22Rv1 (cell line): Measurements from ENCODE around the gene KIRREL3.

ENCODE experiments used
- ZFX ChIP-seq: fragments of 450-650 bp; IDR thresholded peaks from 2 replicates; pipeline ENCODE4 v1.6.1; 2017; ENCODE audit warnings: antibody characterized with exemption, borderline replicate concordance
- TF ChIP-seq, protein P1 (sequence below): fragments of 450-650 bp; IDR thresholded peaks from 2 replicates; pipeline ENCODE4 v1.5.1; 2017; ENCODE audit warnings: mild to moderate bottlenecking

DNA sequence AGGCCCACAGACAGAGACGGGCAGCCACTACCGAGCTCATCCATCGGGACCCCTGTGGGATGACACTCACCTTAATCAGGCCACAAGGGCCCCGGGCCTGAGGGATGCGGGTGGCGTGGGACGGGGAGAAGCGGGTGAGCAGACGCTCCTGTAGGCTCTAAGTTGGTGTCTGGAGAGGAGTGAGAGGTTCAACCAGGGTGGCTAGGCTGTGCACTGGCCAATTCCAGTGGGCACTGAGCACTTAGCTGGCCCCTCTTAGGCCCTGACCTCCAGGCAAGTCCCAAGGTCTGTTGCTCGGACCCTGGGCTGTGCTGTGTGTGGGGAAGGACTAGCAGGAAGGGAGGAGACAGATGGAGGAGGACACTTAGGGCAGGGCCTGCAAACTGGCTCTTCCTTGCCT is 505.7 kb downstream of the KIRREL3 start:
- TF ChIP-seq, protein P1, sequence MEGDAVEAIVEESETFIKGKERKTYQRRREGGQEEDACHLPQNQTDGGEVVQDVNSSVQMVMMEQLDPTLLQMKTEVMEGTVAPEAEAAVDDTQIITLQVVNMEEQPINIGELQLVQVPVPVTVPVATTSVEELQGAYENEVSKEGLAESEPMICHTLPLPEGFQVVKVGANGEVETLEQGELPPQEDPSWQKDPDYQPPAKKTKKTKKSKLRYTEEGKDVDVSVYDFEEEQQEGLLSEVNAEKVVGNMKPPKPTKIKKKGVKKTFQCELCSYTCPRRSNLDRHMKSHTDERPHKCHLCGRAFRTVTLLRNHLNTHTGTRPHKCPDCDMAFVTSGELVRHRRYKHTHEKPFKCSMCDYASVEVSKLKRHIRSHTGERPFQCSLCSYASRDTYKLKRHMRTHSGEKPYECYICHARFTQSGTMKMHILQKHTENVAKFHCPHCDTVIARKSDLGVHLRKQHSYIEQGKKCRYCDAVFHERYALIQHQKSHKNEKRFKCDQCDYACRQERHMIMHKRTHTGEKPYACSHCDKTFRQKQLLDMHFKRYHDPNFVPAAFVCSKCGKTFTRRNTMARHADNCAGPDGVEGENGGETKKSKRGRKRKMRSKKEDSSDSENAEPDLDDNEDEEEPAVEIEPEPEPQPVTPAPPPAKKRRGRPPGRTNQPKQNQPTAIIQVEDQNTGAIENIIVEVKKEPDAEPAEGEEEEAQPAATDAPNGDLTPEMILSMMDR: no peak
- TF ChIP-seq ZFX: no peak
